ENCODE results near the gene S100A7A. TPM values are rescaled to one million over a fixed set of nuclear protein-coding genes. Genes with fewer than 3 reads are reported as not detected.
"Not testable (repeated sequence)": the region's sequence is repeated elsewhere in the genome, so short reads cannot be mapped to it uniquely, and the experiment has no call there.

Gene S100A7A
- total RNA-seq, 1 donor from 2014 or later = not detected

GRCh38 chr1:153402226-153402625, 14.1 kb upstream of the S100A7A start:
- DNase-seq = no peak
- Histone ChIP-seq H3K36me3 (no peaks in the 10 kb centered on the region), H3K4me3 (no peak overlapping the region), H3K27me3 (ENCODE audit: low read depth) (peaks cover 60% of the 10 kb centered on the region), H3K4me1 (no peaks in the 10 kb centered on the region), H3K9me3 (replicated peaks) (no peaks in the 10 kb centered on the region), H3K27ac (replicated peaks) (no peak overlapping the region)
- intact Hi-C loops (cut with micrococcal nuclease) = no loop called here
- TF ChIP-seq CTCF (IDR thresholded peaks at IDR 0.05; ENCODE audit: borderline replicate concordance) = no peak

- Histone ChIP-seq H3K27ac (replicated peaks) (no peak overlapping the region), H3K27me3 (ENCODE audit: low read depth) (peaks cover 52% of the 10 kb centered on the region), H3K4me1 (no peaks in the 10 kb centered on the region), H3K4me3 (no peak overlapping the region), H3K9me3 (replicated peaks) (peaks cover 3% of the 10 kb centered on the region), H3K36me3 (no peaks in the 10 kb centered on the region)
- intact Hi-C loops (cut with micrococcal nuclease) = no loop called here
- no peak for TF ChIP-seq CTCF (IDR thresholded peaks at IDR 0.05; ENCODE audit: borderline replicate concordance)
- no peak for DNase-seq
These were observed 12.8 kb upstream of the S100A7A start for GRCh38 chr1:153403421-153404085.

GRCh38 chr1:153404086-153404635, 12.2 kb upstream of the S100A7A start:
- TF ChIP-seq CTCF (IDR thresholded peaks at IDR 0.05; ENCODE audit: borderline replicate concordance) = no peak
- Histone ChIP-seq H3K27ac (replicated peaks) (no peak overlapping the region), H3K4me3 (no peak overlapping the region), H3K9me3 (replicated peaks) (peaks cover 5% of the 10 kb centered on the region), H3K36me3 (no peaks in the 10 kb centered on the region), H3K27me3 (ENCODE audit: low read depth) (peaks cover 46% of the 10 kb centered on the region), H3K4me1 (no peaks in the 10 kb centered on the region)
- DNase-seq = no peak
- intact Hi-C loops (cut with micrococcal nuclease) = no loop called here

GRCh38 chr1:153404768-153405167, 11.6 kb upstream of the S100A7A start:
- Histone ChIP-seq H3K4me1 (no peaks in the 10 kb centered on the region), H3K9me3 (replicated peaks) (peaks cover 5% of the 10 kb centered on the region), H3K27me3 (ENCODE audit: low read depth) (peaks cover 40% of the 10 kb centered on the region), H3K4me3 (no peak overlapping the region), H3K27ac (replicated peaks) (no peak overlapping the region), H3K36me3 (no peaks in the 10 kb centered on the region)
- DNase-seq = peak; percentile 40
- TF ChIP-seq CTCF (IDR thresholded peaks at IDR 0.05; ENCODE audit: borderline replicate concordance) = peak; percentile 48
- intact Hi-C loops (cut with micrococcal nuclease) = no loop called here

GRCh38 chr1:153405825-153406599, 10.3 kb upstream of the S100A7A start:
- H3K9me3 ChIP-seq (replicated peaks); H3K36me3 ChIP-seq; intact Hi-C loops (cut with micrococcal nuclease); DNase-seq; H3K4me1 ChIP-seq; H3K4me3 ChIP-seq; H3K27ac ChIP-seq (replicated peaks): not testable (repeated sequence)
- H3K27me3 ChIP-seq (ENCODE audit: low read depth) = peaks cover 32% of the 10 kb centered on the region

GRCh38 chr1:153407274-153407673, 9.0 kb upstream of the S100A7A start:
- peaks cover 32% of the 10 kb centered on the region for H3K27me3 ChIP-seq (ENCODE audit: low read depth)
- H3K4me3 ChIP-seq; H3K27ac ChIP-seq (replicated peaks); intact Hi-C loops (cut with micrococcal nuclease); H3K36me3 ChIP-seq; DNase-seq; H3K4me1 ChIP-seq: not testable (repeated sequence)
- peaks cover 14% of the 10 kb centered on the region for H3K9me3 ChIP-seq (replicated peaks)

GRCh38 chr1:153413961-153414360, 2.4 kb upstream of the S100A7A start:
- intact Hi-C loops (cut with micrococcal nuclease); H3K4me3 ChIP-seq; H3K27ac ChIP-seq (replicated peaks); H3K4me1 ChIP-seq; DNase-seq; H3K36me3 ChIP-seq: not testable (repeated sequence)
- peaks cover 16% of the 10 kb centered on the region for H3K27me3 ChIP-seq (ENCODE audit: low read depth)
- peaks cover 21% of the 10 kb centered on the region for H3K9me3 ChIP-seq (replicated peaks)
